ENCODE data around the gene CCNH. TPM values are rescaled to one million over a fixed set of nuclear protein-coding genes. Genes with fewer than 3 reads are reported as not detected.
A peak's percentile ranks its signal among the peaks of the same experiment; 100 is the strongest.

CCNH gene
- total RNA-seq, 1 experiment from 2014 or later, result 50.1 TPM

DNA sequence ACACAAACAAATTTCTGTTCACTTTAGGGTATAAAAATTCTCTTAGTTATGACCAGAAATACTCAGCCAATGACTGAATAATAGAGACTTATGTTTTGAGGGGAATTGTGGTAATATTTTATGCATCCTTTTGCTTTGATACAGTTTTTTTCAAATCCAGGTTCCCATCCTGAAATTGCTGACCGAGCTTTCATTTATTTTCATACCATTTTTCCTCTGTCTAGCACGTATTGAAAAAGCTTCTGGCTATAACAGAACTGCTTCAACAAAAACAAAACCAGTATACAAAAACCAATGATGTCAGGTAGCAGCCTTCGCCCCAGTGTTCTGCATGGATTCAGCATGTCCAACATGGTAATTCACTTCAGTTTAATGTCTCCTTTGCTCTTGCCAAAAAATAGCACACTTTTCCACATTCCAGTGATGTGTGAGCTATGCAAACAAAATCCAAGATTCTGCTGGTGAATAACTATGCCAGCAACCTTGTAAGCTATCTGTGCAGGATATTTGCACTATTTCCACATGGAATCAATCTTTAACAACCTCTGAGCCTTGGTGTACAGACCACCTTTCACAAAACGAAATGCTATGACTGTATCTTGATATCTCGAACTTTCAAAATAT, 22.0 kb downstream of the CCNH start:
- no peak for DNase-seq
- CTCF ChIA-PET, result no interaction called here
- Mint-ChIP-seq H3K36me3 (ENCODE audit: insufficient read depth, unreplicated experiment) (peaks cover 91% of the 10 kb centered on the region), H3K4me1 (ENCODE audit: low read depth, unreplicated experiment) (peaks cover 60% of the 10 kb centered on the region), H3K9me3 (ENCODE audit: low read depth, unreplicated experiment) (no peaks in the 10 kb centered on the region), H3K27ac (ENCODE audit: unreplicated experiment) (peak overlapping the region; percentile 45), H3K4me3 (ENCODE audit: low read depth, unreplicated experiment) (no peak overlapping the region), H3K27me3 (ENCODE audit: unreplicated experiment) (no peaks in the 10 kb centered on the region)
- intact Hi-C loops (cut with micrococcal nuclease; ENCODE audit: unreplicated experiment), result no loop called here
- BruUV-seq (replicated peaks), result no TSS peak
- TF ChIP-seq CTCF (IDR thresholded peaks at IDR 0.05; ENCODE audit: unreplicated experiment), result no peak

DNA sequence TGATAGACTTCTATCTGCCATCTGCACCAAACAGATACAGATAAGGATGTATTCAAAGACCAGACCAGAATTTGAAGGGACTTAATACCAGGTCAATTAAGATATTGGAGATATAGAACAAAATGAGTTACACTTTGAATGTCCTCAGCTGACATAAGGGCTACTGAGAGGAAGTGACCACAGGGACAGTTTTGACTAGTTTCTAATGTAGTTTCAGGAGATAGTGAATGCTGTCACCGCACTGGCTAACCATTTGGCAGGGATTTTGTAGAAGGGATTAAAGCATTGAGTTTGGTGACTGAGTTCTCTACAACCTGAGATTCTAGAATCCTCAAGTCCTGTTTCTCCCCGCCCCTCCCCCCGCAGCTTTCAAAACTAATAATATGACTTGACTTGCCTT, 22.7 kb downstream of the CCNH start:
- CTCF ChIA-PET, result interaction anchor here (0.9 kb wide), 1 partner anchor 22 kb away, joined by 3 read pairs; no protein-coding TSS in a partner anchor
- Mint-ChIP-seq H3K27me3 (ENCODE audit: unreplicated experiment) (no peaks in the 10 kb centered on the region), H3K36me3 (ENCODE audit: insufficient read depth, unreplicated experiment) (peaks cover 89% of the 10 kb centered on the region), H3K4me3 (ENCODE audit: low read depth, unreplicated experiment) (no peak overlapping the region), H3K4me1 (ENCODE audit: low read depth, unreplicated experiment) (peaks cover 57% of the 10 kb centered on the region), H3K9me3 (ENCODE audit: low read depth, unreplicated experiment) (no peaks in the 10 kb centered on the region), H3K27ac (ENCODE audit: unreplicated experiment) (peak overlapping the region; percentile 45)
- no peak for TF ChIP-seq CTCF (IDR thresholded peaks at IDR 0.05; ENCODE audit: unreplicated experiment)
- intact Hi-C loops (cut with micrococcal nuclease; ENCODE audit: unreplicated experiment), result no loop called here
- DNase-seq, result no peak
- no TSS peak for BruUV-seq (replicated peaks)

DNA sequence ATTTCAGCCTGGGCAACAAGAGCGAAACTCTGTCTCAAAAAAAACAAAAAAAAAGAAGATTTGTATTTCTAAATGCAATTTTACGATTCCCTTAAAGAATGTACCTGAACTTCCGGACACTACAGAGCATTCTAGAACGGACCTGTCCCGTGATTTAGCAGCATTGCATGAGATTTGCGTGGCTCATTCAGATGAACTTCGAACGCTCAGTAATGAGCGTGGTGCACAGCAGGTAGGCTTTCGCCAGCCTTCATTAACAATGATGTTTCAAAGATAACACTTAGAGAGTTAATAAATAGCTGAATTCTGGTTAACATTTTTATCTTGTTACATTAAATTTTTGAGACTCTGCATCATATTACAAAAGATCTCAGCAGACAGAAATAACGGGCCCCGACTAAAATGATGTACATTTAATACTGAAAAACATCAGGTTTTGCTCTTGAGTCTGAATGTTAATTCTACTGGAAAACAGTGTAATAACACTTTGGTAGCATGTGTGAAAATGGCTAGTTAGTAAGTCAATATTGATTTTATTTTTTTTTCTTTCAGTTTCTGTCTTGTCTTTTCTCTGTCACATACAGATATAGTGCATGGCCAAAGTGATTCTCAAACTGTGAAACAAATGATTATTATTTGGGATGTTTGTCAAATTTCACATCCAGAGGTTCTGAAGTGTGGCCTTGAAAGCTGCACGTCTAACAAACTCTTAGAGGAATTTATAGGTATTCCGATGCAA, 23.3 kb downstream of the CCNH start:
- no peak for DNase-seq
- no peak for TF ChIP-seq CTCF (IDR thresholded peaks at IDR 0.05; ENCODE audit: unreplicated experiment)
- CTCF ChIA-PET, result interaction anchor here (0.9 kb wide), 1 partner anchor 22 kb away, joined by 3 read pairs; no protein-coding TSS in a partner anchor
- H3K9me3 Mint-ChIP-seq (ENCODE audit: low read depth, unreplicated experiment), result no peaks in the 10 kb centered on the region
- no peak overlapping the region for H3K4me3 Mint-ChIP-seq (ENCODE audit: low read depth, unreplicated experiment)
- H3K36me3 Mint-ChIP-seq (ENCODE audit: insufficient read depth, unreplicated experiment), result peaks cover 88% of the 10 kb centered on the region
- H3K4me1 Mint-ChIP-seq (ENCODE audit: low read depth, unreplicated experiment), result peaks cover 51% of the 10 kb centered on the region
- intact Hi-C loops (cut with micrococcal nuclease; ENCODE audit: unreplicated experiment), result no loop called here
- peak overlapping the region; percentile 45 for H3K27ac Mint-ChIP-seq (ENCODE audit: unreplicated experiment)
- no TSS peak for BruUV-seq (replicated peaks)
- no peaks in the 10 kb centered on the region for H3K27me3 Mint-ChIP-seq (ENCODE audit: unreplicated experiment)

DNA sequence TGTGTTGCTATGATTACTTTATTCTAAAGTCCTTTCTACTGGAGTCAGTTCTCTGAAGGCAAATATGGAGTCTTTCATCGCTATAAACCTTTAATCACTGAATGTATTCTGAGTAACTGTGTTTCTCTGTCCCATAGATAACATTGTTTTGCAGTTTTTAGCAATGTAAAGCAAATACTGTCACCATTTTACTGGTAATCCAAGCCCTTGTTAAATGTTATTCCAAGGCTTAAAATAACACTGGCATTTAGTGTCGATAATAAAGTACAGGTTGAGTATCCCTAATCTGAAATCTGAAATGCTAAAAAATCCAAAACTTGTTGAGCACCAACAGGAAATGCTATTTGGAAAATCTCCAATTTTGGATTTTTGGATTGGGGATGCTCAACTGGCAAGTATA, 24.6 kb downstream of the CCNH start:
- no peak for DNase-seq
- no peak overlapping the region for H3K27ac Mint-ChIP-seq (ENCODE audit: unreplicated experiment)
- no TSS peak for BruUV-seq (replicated peaks)
- H3K27me3 Mint-ChIP-seq (ENCODE audit: unreplicated experiment), result no peaks in the 10 kb centered on the region
- H3K4me1 Mint-ChIP-seq (ENCODE audit: low read depth, unreplicated experiment), result peaks cover 38% of the 10 kb centered on the region
- CTCF ChIA-PET, result no interaction called here
- H3K4me3 Mint-ChIP-seq (ENCODE audit: low read depth, unreplicated experiment), result no peak overlapping the region
- peaks cover 84% of the 10 kb centered on the region for H3K36me3 Mint-ChIP-seq (ENCODE audit: insufficient read depth, unreplicated experiment)
- intact Hi-C loops (cut with micrococcal nuclease; ENCODE audit: unreplicated experiment), result no loop called here
- no peaks in the 10 kb centered on the region for H3K9me3 Mint-ChIP-seq (ENCODE audit: low read depth, unreplicated experiment)
- no peak for TF ChIP-seq CTCF (IDR thresholded peaks at IDR 0.05; ENCODE audit: unreplicated experiment)

All from Calu3 (cell line).